CD4-positive, alpha-beta T cell (primary cell): ENCODE measurements around the gene ZMAT3. TPM values are rescaled to one million over a fixed set of nuclear protein-coding genes. Genes with fewer than 3 reads are reported as not detected.

Experiments
- ATAC-seq: fragments of 200-7000 bp; cut with Tn5 transposase; one replicate; pipeline ENCODE4 v1.10.0; 2022; ENCODE audit warnings: mild to moderate bottlenecking; ENCODE audit not compliant: poor library complexity
- CTCF ChIA-PET: fragments of 350-600 bp; sonication (Branson Sonifier 250); formaldehyde crosslinking; loops from one replicate; lab custom pipeline; 2021; ENCODE audit warnings: antibody characterized with exemption, inconsistent platforms; lab: Charles Lee
- POLR2A ChIA-PET: fragments of 350-600 bp; sonication (Branson Sonifier 250); formaldehyde crosslinking; loops from one replicate; lab custom pipeline; 2021; ENCODE audit warnings: antibody characterized with exemption, inconsistent platforms; lab: Charles Lee
- DNase-seq, 14 experiments: peaks; one replicate each; pipeline ENCODE4 v3.0.0-alpha.2; 2013 to 2020; ENCODE audit warnings: mixed read lengths in 2 of 14
- H3K27ac ChIP-seq, 2 donors: one replicate each; pipeline versions ENCODE4 v1.5.1 to v1.7.0; 2013; ENCODE audit warnings: low read length in 2 of 2, low read depth in 1 of 2, mild to moderate bottlenecking in 1 of 2
- H3K27me3 ChIP-seq, 2 experiments: 1 replicate in 1 of 2; 2 replicates in 1 of 2; pipeline versions ENCODE4 v1.6.1 to v1.7.0; 2013; ENCODE audit warnings: low read length in 2 of 2, control low read depth in 1 of 2, mild to moderate bottlenecking in 1 of 2, moderate library complexity in 1 of 2; ENCODE audit not compliant: insufficient read depth in 2 of 2, control insufficient read depth in 1 of 2
- H3K36me3 ChIP-seq: one replicate; pipeline ENCODE4 v1.6.1; 2013; ENCODE audit warnings: low read length, control low read depth; ENCODE audit not compliant: insufficient read depth
- H3K4me1 ChIP-seq: one replicate; pipeline ENCODE4 v1.6.1; 2013; ENCODE audit warnings: low read length, control low read depth; ENCODE audit not compliant: insufficient read depth
- H3K4me3 ChIP-seq: one replicate; pipeline ENCODE4 v1.5.1; 2013; ENCODE audit warnings: mild to moderate bottlenecking, low read length, moderate library complexity
- H3K9me3 ChIP-seq, 2 experiments: 1 replicate in 1 of 2; 2 replicates in 1 of 2; pipeline versions ENCODE4 v1.6.1 to v1.7.0; 2013; ENCODE audit warnings: low read length in 2 of 2, mild to moderate bottlenecking in 2 of 2, control low read depth in 1 of 2, moderate library complexity in 1 of 2; ENCODE audit not compliant: control insufficient read depth in 1 of 2, insufficient read depth in 1 of 2
- H3K27ac Mint-ChIP-seq: one replicate; pipeline ENCODE4 v1.8.0; 2020; ENCODE audit warnings: mixed read lengths
- H3K27me3 Mint-ChIP-seq: one replicate; pipeline ENCODE4 v1.8.0; 2021; ENCODE audit warnings: mixed read lengths
- H3K36me3 Mint-ChIP-seq: one replicate; pipeline ENCODE4 v1.8.0; 2021; ENCODE audit warnings: low read depth, mixed read lengths
- H3K4me1 Mint-ChIP-seq: one replicate; pipeline ENCODE4 v1.8.0; 2021; ENCODE audit warnings: low read depth, mixed read lengths
- H3K4me3 Mint-ChIP-seq: one replicate; pipeline ENCODE4 v1.8.0; 2020; ENCODE audit warnings: mild to moderate bottlenecking, mixed read lengths
- H3K9me3 Mint-ChIP-seq: one replicate; pipeline ENCODE4 v1.8.0; 2020; ENCODE audit warnings: mixed read lengths
- CTCF ChIP-seq: fragments of 200-600 bp; IDR thresholded peaks from one replicate; pipeline ENCODE4 v1.8.0; 2022; ENCODE audit warnings: antibody characterized with exemption, mild to moderate bottlenecking
- intact Hi-C, 2 experiments: fragments of 100-400 bp; cut with DNase I in 1 of 2; cut with micrococcal nuclease in 1 of 2; formaldehyde crosslinking; loops; one replicate each; pipeline versions ENCODE4 v1.15.1 to v1.9.0; 2023 to 2025; cut with DNase I, micrococcal nuclease
- total RNA-seq, 174 experiments: library from RNA in 2 of 174; stranded (reverse) in 2 of 174; gene quantifications; one replicate each; pipeline ENCODE4 v1.2.3 and lab custom pipeline; 2021 to 2026

The ZMAT3 gene
- total RNA-seq, 2 experiments from 2014 or later, result 10.2 to 13.0 TPM

- no peak for TF ChIP-seq CTCF
- Mint-ChIP-seq H3K4me1 (no peaks in the 10 kb centered on the region), H3K27me3 (peaks cover 24% of the 10 kb centered on the region), H3K27ac (no peak overlapping the region), H3K4me3 (no peak overlapping the region), H3K9me3 (peaks cover 2% of the 10 kb centered on the region), H3K36me3 (no peaks in the 10 kb centered on the region)
- no peak for DNase-seq
- no peaks in the 10 kb centered on the region for H3K9me3 ChIP-seq
- H3K4me1 ChIP-seq, result no peaks in the 10 kb centered on the region
- H3K36me3 ChIP-seq, result no peaks in the 10 kb centered on the region
- no peak for ATAC-seq
- no peak overlapping the region for H3K4me3 ChIP-seq
- no peak overlapping the region for H3K27ac ChIP-seq
- ChIA-PET POLR2A (no interaction called here), CTCF (no interaction called here)
- H3K27me3 ChIP-seq, result no peaks in the 10 kb centered on the region
- intact Hi-C loops, result no loop called here
Observed at GRCh38 chr3:179113903-179114302, 42.3 kb upstream of the ZMAT3 start.

- Mint-ChIP-seq H3K36me3 (no peaks in the 10 kb centered on the region), H3K4me1 (no peaks in the 10 kb centered on the region), H3K27ac (no peak overlapping the region), H3K27me3 (peaks cover 13% of the 10 kb centered on the region), H3K4me3 (no peak overlapping the region), H3K9me3 (peaks cover 2% of the 10 kb centered on the region)
- Histone ChIP-seq H3K27ac (no peak overlapping the region), H3K4me3 (no peak overlapping the region), H3K9me3 (no peaks in the 10 kb centered on the region), H3K36me3 (no peaks in the 10 kb centered on the region), H3K4me1 (no peaks in the 10 kb centered on the region), H3K27me3 (no peaks in the 10 kb centered on the region)
- DNase-seq (no peak), ATAC-seq (no peak)
- POLR2A ChIA-PET, result no interaction called here
- intact Hi-C loops, result loop anchor here (5.0 to 10.0 kb wide), 2 partner anchors 39 to 447 kb away; partner anchors contain the start of gene PIK3CA (in 1 of the 2)
- CTCF ChIA-PET, result interaction anchor here (1.3 kb wide), 1 partner anchor 9 kb away, joined by 3 read pairs; no protein-coding TSS in a partner anchor
- TF ChIP-seq CTCF, result no peak
Observed at GRCh38 chr3:179108086-179108485, 36.5 kb upstream of the ZMAT3 start.

GRCh38 chr3:179107617-179108016 is 36.0 kb upstream of the ZMAT3 start:
- no peak for DNase-seq
- no peaks in the 10 kb centered on the region for H3K36me3 ChIP-seq
- H3K4me3 ChIP-seq, result no peak overlapping the region
- ATAC-seq, result no peak
- H3K9me3 Mint-ChIP-seq, result peaks cover 2% of the 10 kb centered on the region
- H3K27me3 ChIP-seq, result no peaks in the 10 kb centered on the region
- intact Hi-C loops, result loop anchor here (2.0 to 10.0 kb wide), 3 partner anchors 40 to 447 kb away; partner anchors contain the start of gene PIK3CA (in 1 of the 2)
- H3K4me1 Mint-ChIP-seq, result no peaks in the 10 kb centered on the region
- no peaks in the 10 kb centered on the region for H3K4me1 ChIP-seq
- no peak overlapping the region for H3K4me3 Mint-ChIP-seq
- POLR2A ChIA-PET, result no interaction called here
- peaks cover 9% of the 10 kb centered on the region for H3K27me3 Mint-ChIP-seq
- no peak overlapping the region for H3K27ac Mint-ChIP-seq
- CTCF ChIA-PET, result interaction anchor here (1.3 kb wide), 1 partner anchor 8 kb away, joined by 3 read pairs; no protein-coding TSS in a partner anchor
- no peak for TF ChIP-seq CTCF
- no peaks in the 10 kb centered on the region for H3K9me3 ChIP-seq
- no peak overlapping the region for H3K27ac ChIP-seq
- no peaks in the 10 kb centered on the region for H3K36me3 Mint-ChIP-seq
